PFSK-1 (cell line): ENCODE measurements around the gene PIEZO1.

ENCODE experiments used
- POLR2AphosphoS5 ChIP-seq: IDR thresholded peaks from 2 replicates; pipeline ENCODE4 v1.6.1; 2012; ENCODE audit warnings: low read depth, mild to moderate bottlenecking, control low read depth, low read length, moderate library complexity
- TF ChIP-seq, protein P1 (sequence below), 2 experiments: IDR thresholded peaks; 2 replicates each; pipeline versions ENCODE4 v1.6.1 to v1.8.0; 2011 to 2012; ENCODE audit warnings: low read depth in 2 of 2, low read length in 2 of 2, control low read depth in 1 of 2, inconsistent platforms in 1 of 2, mild to moderate bottlenecking in 1 of 2, moderate library complexity in 1 of 2; ENCODE audit not compliant: insufficient read depth in 1 of 2

DNA sequence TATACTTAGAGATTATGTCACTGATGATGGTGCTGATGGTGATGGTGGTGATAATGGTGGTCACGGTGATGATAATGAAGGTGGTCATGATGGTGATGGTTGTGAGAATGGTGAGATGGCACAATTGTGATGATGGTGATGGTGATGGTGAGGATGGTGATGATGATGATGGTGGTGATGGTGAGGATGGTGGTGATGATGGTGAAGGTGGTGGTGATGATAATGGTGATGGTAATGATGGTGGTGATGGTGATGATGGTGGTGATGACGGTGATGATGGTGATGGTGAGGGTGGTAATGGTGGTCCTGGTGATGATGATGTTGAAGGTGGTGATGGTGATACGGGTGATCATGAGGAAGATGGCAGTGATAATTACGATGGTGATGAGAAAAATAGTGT is 13.1 kb upstream of the PIEZO1 start:
- TF ChIP-seq, protein P1, sequence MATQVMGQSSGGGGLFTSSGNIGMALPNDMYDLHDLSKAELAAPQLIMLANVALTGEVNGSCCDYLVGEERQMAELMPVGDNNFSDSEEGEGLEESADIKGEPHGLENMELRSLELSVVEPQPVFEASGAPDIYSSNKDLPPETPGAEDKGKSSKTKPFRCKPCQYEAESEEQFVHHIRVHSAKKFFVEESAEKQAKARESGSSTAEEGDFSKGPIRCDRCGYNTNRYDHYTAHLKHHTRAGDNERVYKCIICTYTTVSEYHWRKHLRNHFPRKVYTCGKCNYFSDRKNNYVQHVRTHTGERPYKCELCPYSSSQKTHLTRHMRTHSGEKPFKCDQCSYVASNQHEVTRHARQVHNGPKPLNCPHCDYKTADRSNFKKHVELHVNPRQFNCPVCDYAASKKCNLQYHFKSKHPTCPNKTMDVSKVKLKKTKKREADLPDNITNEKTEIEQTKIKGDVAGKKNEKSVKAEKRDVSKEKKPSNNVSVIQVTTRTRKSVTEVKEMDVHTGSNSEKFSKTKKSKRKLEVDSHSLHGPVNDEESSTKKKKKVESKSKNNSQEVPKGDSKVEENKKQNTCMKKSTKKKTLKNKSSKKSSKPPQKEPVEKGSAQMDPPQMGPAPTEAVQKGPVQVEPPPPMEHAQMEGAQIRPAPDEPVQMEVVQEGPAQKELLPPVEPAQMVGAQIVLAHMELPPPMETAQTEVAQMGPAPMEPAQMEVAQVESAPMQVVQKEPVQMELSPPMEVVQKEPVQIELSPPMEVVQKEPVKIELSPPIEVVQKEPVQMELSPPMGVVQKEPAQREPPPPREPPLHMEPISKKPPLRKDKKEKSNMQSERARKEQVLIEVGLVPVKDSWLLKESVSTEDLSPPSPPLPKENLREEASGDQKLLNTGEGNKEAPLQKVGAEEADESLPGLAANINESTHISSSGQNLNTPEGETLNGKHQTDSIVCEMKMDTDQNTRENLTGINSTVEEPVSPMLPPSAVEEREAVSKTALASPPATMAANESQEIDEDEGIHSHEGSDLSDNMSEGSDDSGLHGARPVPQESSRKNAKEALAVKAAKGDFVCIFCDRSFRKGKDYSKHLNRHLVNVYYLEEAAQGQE (IDR thresholded peaks at IDR 0.05; ENCODE audit: insufficient read depth in 1 of 2, low read depth in 2 of 2, low read length in 2 of 2): no peak
- TF ChIP-seq POLR2AphosphoS5: no peak
